A549 (cell line): ENCODE results near the gene DENND5A.

Source experiments
- EHMT2 ChIP-seq: fragments of 200-600 bp; sonication (generic); IDR thresholded peaks from 2 replicates; pipeline ENCODE4 v1.6.1; 2016; ENCODE audit warnings: antibody characterized with exemption, low read depth, mild to moderate bottlenecking, moderate library complexity
- HEYL ChIP-seq: fragments of 250-450 bp; sonication (Bioruptor Pico); IDR thresholded peaks from 2 replicates; pipeline ENCODE4 v1.8.0; 2021; ENCODE audit warnings: mild to moderate bottlenecking, moderate library complexity
- POLR2A ChIP-seq: IDR thresholded peaks from 2 replicates; pipeline ENCODE4 v1.6.1; 2012; ENCODE audit warnings: mild to moderate bottlenecking, low read length
- TF ChIP-seq, protein P1 (sequence below): IDR thresholded peaks from 2 replicates; pipeline ENCODE4 v1.6.1; 2012

DNA sequence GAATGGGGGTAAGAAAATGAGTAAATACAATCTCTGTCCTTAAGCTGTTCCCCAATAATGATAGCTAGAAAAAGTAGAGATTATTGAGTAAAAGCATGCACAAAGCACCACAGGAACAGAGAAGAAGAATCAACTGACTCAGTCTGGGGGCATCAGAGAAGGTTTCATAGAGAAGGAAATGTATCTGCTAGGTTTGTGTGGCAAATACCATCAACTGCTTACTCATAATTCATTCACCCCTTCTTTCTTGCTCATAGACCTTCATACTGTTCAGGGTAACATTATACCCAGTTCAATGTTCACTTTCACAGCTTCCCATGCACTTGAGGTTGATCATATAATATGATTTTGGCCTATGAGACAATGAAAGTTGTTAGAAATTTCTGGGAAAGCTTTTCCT lies 88.6 kb downstream of the DENND5A start:
- TF ChIP-seq POLR2A: no peak
- TF ChIP-seq HEYL: no peak
- no peak for TF ChIP-seq EHMT2
- TF ChIP-seq, protein P1, sequence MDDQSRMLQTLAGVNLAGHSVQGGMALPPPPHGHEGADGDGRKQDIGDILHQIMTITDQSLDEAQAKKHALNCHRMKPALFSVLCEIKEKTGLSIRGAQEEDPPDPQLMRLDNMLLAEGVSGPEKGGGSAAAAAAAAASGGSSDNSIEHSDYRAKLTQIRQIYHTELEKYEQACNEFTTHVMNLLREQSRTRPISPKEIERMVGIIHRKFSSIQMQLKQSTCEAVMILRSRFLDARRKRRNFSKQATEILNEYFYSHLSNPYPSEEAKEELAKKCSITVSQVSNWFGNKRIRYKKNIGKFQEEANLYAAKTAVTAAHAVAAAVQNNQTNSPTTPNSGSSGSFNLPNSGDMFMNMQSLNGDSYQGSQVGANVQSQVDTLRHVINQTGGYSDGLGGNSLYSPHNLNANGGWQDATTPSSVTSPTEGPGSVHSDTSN: no peak
